Stimulated activated CD8-positive, alpha-beta memory T cell treated with anti-CD3 and anti-CD28 coated beads, Interleukin-7, amount 100 ng/mL, for 48 hours (primary cell): ENCODE data around the gene DCP1B.

ENCODE experiments used
- DNase-seq, 2 donors: peaks; one replicate each; pipeline ENCODE4 v3.0.0-alpha.2; 2020; ENCODE audit warnings: low read depth in 1 of 2; ENCODE audit errors: extremely low read depth in 1 of 2

DCP1B gene

DNA sequence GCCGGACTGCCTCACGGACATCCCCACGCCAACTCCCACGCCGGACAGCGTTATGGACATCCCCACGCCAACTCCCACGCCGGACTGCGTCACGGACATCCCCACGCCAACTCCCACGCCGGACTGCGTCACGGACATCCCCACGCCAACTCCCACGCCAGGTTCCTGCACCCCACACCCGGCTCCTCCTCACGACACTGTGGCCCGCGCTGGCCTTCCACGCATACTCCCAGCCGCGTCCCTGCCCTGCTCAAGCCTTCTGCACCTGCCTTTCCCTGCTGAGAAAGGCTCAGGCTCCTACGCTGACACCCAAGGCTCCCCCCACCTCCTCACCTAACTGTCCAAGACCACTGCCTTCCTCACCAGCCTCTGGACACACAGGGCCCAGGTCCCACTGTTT lies 95.5 kb downstream of the DCP1B start:
- DNase-seq: no peak

DNA sequence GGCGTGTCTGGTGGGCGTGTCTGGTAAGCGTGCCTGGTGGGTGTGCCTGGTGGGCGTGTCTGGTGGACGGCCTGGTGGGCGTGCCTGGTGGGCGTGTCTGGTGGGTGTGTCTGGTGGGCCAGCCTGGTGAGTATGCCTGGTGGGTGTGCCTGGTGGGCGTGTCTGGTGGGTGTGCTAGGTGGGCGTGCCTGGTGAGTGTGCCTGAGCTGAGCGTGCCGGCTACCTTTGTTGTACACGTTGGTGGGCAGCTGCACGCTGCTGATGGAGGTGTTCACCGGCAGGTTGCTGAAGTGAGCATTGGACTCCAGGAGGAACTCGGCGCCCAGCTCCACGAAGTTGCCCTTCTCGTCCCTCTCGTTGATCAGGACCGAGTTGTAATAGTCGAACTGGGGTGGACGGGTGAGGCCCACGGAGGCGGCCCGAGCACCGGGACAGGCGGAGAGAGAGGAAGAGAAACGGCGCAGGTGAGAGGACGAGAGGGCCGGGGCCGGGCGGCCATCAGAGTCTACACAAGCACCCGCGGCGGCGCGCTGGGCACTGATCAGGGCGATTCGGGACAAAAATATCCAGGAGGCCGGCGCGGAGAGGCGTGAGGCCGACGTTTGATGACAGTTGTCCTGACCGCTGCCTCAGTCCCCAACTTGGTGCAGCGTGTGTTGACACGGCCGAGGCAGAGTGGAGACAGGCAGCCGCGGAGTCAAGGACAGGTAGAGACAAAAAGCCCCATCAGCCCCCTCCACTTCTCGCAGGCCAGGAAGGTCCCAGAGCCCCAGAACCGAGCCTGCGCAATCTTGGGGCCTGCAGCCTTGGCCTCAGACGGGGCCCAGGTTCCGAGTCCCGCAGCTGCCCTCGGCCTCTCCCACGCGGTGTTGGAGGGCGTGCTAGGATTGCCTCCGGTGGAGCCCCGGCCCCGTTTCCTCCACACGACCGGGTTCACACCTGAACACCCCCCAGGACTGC lies 96.3 kb downstream of the DCP1B start:
- DNase-seq: peak in 1 of 2 donors; percentile 16

- DNase-seq: no peak
These were observed 97.7 kb downstream of the DCP1B start for GRCh38 chr12:1906579-1906978.

- no peak for DNase-seq
These were observed 99.4 kb downstream of the DCP1B start for GRCh38 chr12:1904875-1905274.

DNA sequence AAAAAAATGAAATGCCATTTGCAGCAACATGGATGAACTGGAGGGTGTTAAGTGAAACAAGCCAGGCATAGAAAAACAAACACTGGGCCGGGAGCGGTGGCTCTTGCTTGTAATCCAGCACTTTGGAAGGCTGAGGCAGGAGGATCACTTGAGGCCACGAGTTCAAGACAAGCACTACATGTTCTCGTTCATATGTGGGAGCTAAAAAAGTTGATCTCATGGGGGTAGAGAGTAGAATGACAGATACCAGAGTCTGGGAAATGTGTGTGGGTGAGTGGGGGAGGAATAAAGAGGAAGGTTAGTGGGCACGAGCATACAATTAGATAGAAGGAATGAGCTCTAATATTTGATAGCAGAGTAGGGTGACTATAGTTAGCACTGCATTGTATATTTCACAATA lies 107.3 kb downstream of the DCP1B start:
- DNase-seq: no peak
